Progenitor cell of endocrine pancreas (in vitro differentiated cells): ENCODE data around the gene XRN2. TPM values are rescaled to one million over a fixed set of nuclear protein-coding genes. Genes with fewer than 3 reads are reported as not detected.

Experiments used
- DNase-seq: peaks from one replicate; pipeline ENCODE4 v3.0.0; 2021; ENCODE audit warnings: low spot score; ENCODE audit not compliant: unreplicated experiment
- H3K27ac Mint-ChIP-seq: 2 replicates; pipeline ENCODE4 v1.8.0; 2021; ENCODE audit warnings: mild to moderate bottlenecking, moderate library complexity, mixed read lengths
- H3K27me3 Mint-ChIP-seq: 2 replicates; pipeline ENCODE4 v1.8.0; 2021; ENCODE audit warnings: mixed read lengths
- H3K36me3 Mint-ChIP-seq: 2 replicates; pipeline ENCODE4 v1.8.0; 2022; ENCODE audit warnings: mixed read lengths; ENCODE audit not compliant: insufficient read depth
- H3K4me1 Mint-ChIP-seq: 2 replicates; pipeline ENCODE4 v1.8.0; 2021; ENCODE audit warnings: low read depth, mixed read lengths
- H3K4me3 Mint-ChIP-seq: 2 replicates; pipeline ENCODE4 v1.8.0; 2021; ENCODE audit warnings: low read depth, mild to moderate bottlenecking, moderate library complexity, mixed read lengths
- H3K9me3 Mint-ChIP-seq: 2 replicates; pipeline ENCODE4 v1.8.0; 2021; ENCODE audit warnings: low read depth, mixed read lengths
- total RNA-seq: library from RNA; stranded (reverse); gene quantifications from 2 replicates; pipeline ENCODE4 v1.2.1, GENCODE V29; 2021
- TF ChIP-seq, protein P1 (sequence below): fragments of 200-600 bp; sonication (generic); IDR thresholded peaks from one replicate; pipeline ENCODE4 v1.5.0; 2021; ENCODE audit warnings: antibody characterized with exemption, mild to moderate bottlenecking; ENCODE audit not compliant: unreplicated experiment

XRN2 gene
- total RNA-seq, 1 donor from 2014 or later: 91.0 TPM

DNA sequence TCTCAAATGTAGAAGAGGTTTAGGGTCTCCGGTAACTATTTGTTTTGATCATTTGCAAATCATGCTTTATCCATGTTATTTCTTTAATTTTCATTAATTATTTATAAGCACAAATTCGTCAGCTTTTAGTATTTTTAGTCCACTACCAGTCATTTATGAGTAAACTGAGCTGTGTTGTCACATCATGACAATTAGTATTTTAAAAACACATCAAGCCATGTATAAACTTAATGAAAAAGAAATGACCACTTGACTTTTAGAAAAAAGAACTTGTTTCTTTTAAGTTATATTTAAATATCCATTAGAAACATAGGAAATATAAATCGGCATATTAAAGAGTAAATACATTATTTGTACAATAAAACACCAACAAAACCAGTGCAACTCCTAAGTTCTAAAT is 91.4 kb downstream of the XRN2 start:
- Mint-ChIP-seq H3K4me1 (peaks cover 4% of the 10 kb centered on the region), H3K4me3 (no peak overlapping the region), H3K27ac (no peak overlapping the region), H3K9me3 (no peaks in the 10 kb centered on the region), H3K27me3 (peaks cover 76% of the 10 kb centered on the region), H3K36me3 (peaks cover 4% of the 10 kb centered on the region)
- no peak for DNase-seq
- TF ChIP-seq, protein P1, sequence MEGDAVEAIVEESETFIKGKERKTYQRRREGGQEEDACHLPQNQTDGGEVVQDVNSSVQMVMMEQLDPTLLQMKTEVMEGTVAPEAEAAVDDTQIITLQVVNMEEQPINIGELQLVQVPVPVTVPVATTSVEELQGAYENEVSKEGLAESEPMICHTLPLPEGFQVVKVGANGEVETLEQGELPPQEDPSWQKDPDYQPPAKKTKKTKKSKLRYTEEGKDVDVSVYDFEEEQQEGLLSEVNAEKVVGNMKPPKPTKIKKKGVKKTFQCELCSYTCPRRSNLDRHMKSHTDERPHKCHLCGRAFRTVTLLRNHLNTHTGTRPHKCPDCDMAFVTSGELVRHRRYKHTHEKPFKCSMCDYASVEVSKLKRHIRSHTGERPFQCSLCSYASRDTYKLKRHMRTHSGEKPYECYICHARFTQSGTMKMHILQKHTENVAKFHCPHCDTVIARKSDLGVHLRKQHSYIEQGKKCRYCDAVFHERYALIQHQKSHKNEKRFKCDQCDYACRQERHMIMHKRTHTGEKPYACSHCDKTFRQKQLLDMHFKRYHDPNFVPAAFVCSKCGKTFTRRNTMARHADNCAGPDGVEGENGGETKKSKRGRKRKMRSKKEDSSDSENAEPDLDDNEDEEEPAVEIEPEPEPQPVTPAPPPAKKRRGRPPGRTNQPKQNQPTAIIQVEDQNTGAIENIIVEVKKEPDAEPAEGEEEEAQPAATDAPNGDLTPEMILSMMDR: no peak

DNA sequence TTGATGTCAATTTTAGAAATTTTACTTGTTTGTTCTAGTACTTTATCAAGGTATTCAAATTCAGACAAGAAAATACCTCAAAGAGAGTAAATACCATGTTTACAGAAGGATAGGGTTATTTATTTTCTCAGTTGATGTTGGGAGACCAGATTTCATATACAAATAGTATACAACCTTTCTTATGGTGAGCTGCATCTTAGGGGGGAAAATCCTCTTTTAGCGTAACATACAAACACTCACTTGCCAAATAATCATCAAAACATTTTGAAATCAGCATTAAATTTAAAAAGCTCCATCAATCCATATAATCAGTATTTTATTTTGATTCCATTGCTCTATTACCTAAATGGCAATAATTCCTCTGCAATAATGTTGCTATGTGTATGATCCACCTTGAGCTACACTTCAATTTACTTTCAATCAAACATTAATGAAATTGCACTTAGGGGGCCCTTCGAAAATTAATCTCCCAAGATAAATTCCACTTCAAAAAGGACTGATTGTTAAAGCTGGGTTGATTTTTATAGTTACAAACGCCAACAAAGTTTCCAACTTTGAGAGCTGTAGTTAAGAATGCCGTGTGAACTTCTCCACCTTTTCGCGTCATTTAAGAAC is 92.0 kb downstream of the XRN2 start:
- peaks cover 77% of the 10 kb centered on the region for H3K27me3 Mint-ChIP-seq
- no peak for DNase-seq
- TF ChIP-seq, protein P1: no peak
- no peak overlapping the region for H3K4me3 Mint-ChIP-seq
- peak overlapping the region; percentile 29 for H3K27ac Mint-ChIP-seq
- H3K36me3 Mint-ChIP-seq: peaks cover 1% of the 10 kb centered on the region
- no peaks in the 10 kb centered on the region for H3K9me3 Mint-ChIP-seq
- peaks cover 4% of the 10 kb centered on the region for H3K4me1 Mint-ChIP-seq

DNA sequence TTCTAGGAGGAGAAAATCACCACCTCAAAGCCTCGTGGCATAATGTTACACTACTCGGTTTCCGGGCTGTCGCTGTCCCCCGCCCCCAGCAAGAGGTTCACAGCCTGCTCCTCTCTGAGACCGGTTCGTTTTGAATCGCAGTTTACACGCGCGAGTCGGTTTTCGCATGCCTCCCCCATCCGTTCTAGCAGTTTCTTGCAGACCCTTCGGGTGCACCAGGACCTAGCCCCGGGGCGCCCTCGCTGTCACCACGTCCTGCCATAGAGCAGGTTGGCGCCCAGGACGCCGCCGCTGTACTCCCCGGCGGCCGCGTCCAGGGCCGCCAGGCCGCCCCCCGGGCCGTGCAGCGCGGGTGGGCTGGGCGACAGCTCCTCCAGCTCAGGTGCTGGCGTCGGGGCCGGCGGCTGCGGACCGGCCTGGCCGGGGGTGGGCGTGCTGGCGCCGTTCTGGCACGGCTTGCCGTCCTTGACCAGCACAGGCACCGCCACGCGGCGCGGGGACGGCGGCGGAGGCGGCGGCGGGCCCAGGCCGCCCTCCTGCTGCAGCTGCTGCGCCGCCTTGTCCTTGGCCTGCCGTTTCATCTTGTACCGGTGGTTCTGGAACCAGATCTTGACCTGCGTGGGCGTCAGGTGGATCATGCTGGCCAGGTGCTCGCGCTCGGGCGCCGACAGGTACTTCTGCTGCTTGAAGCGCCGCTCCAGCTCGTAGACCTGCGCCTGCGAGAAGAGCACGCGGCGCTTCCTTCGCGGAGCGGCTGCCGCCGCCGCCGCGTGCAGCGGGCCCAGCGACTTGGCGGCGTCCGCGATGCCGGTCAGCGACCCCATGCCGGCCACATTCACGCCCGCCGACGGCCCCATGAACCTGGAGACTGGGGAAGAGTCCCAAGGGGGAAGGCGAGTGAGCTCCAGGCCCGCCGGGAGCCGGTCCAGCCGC is 92.8 kb downstream of the XRN2 start:
- H3K4me1 Mint-ChIP-seq: peaks cover 4% of the 10 kb centered on the region
- DNase-seq: no peak
- no peak overlapping the region for H3K4me3 Mint-ChIP-seq
- no peaks in the 10 kb centered on the region for H3K36me3 Mint-ChIP-seq
- no peaks in the 10 kb centered on the region for H3K9me3 Mint-ChIP-seq
- TF ChIP-seq, protein P1: no peak
- H3K27ac Mint-ChIP-seq: no peak overlapping the region
- H3K27me3 Mint-ChIP-seq: peaks cover 77% of the 10 kb centered on the region

DNA sequence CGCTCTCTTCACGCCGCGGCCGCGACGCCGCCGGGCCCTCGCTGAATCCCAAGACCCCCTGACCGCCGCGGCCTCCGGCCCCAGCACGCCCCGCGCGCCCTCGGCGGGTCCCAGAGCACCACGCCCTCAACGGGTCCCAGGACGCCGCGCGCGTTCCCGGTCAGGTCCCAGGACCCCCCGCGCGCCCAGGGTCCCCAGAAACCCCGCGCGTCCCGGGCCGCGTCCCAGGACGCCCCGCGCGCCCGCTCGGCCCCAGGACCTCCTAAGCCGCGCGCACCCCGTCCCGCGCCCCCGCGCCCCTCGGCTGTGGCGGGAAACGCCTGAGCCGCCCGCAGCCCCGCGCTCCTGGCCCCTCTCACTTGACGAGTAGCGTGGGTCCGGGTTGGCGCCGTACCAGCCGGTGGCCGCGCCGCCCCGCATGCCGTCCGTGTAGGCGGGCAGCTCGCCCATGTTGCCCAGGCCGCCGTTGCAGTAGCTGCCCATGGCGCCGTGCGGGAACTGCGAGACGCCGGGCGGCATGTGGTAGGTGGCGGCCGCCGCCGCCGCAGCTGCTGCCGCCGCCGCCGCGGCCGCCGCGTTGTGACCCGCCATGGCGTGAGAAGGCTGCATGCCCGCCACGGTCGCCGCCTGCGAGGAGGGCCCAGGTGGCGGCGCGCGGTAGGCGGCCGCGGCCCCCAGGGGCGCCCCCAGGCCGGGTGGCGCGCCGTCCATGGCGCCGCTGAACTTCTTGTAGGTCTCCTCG is 93.6 kb downstream of the XRN2 start:
- peak; percentile 14 for DNase-seq

More for the DNA sequence above, 93.6 kb downstream of the XRN2 start:
- peaks cover 78% of the 10 kb centered on the region for H3K27me3 Mint-ChIP-seq
- H3K4me3 Mint-ChIP-seq: no peak overlapping the region
- no peaks in the 10 kb centered on the region for H3K36me3 Mint-ChIP-seq
- TF ChIP-seq, protein P1: no peak
- no peaks in the 10 kb centered on the region for H3K9me3 Mint-ChIP-seq
- peaks cover 2% of the 10 kb centered on the region for H3K4me1 Mint-ChIP-seq
- H3K27ac Mint-ChIP-seq: no peak overlapping the region
